ENCODE measurements around the gene TEDC1.

- TF ChIP-seq POLR2AphosphoS5 (IDR thresholded peaks at IDR 0.05; ENCODE audit: low read depth, low read length) (no peak), REST (IDR thresholded peaks at IDR 0.05; ENCODE audit: insufficient read depth in 1 of 2, low read depth in 2 of 2, low read length in 2 of 2) (no peak)
Observed at GRCh38 chr14:105452963-105453362, 38.1 kb upstream of the TEDC1 start.
